CD4-positive, CD25-positive, alpha-beta regulatory T cell (primary cell): ENCODE data around the gene IQUB. TPM values are rescaled to one million over a fixed set of nuclear protein-coding genes. Genes with fewer than 3 reads are reported as not detected.

ENCODE experiments used
- ATAC-seq, 2 donors: fragments of 150-1000 bp; cut with Tn5 transposase; one replicate each; pipeline ENCODE4 v1.10.0; 2021; ENCODE audit warnings: low read depth in 2 of 2, moderate number of reproducible peaks in 2 of 2, moderate library complexity in 1 of 2
- DNase-seq, 3 donors: peaks; one replicate each; pipeline versions ENCODE4 v3.0.0 to v3.0.0-alpha.2; 2012 to 2022; ENCODE audit warnings: mixed read lengths in 1 of 3
- H3K27ac ChIP-seq: one replicate; pipeline ENCODE4 v1.7.0; 2013; ENCODE audit warnings: mild to moderate bottlenecking, low read length; ENCODE audit not compliant: insufficient read depth, poor library complexity, severe bottlenecking
- H3K27me3 ChIP-seq: one replicate; pipeline ENCODE4 v1.7.0; 2013; ENCODE audit warnings: low read length; ENCODE audit not compliant: control insufficient read depth, insufficient read depth
- H3K36me3 ChIP-seq: one replicate; pipeline ENCODE4 v1.7.0; 2013; ENCODE audit warnings: mild to moderate bottlenecking, low read length, moderate library complexity; ENCODE audit not compliant: control insufficient read depth, insufficient read depth
- H3K4me1 ChIP-seq: 2 replicates; pipeline ENCODE4 v1.7.0; 2013; ENCODE audit warnings: mild to moderate bottlenecking, low read length; ENCODE audit not compliant: insufficient read depth, control insufficient read depth, poor library complexity, severe bottlenecking
- H3K4me3 ChIP-seq: one replicate; pipeline ENCODE4 v1.7.0; 2013; ENCODE audit warnings: low read depth, mild to moderate bottlenecking, low read length, moderate library complexity
- H3K9me3 ChIP-seq, 2 experiments: 1 replicate in 1 of 2; 2 replicates in 1 of 2; pipeline ENCODE4 v1.7.0; 2013; ENCODE audit warnings: low read length in 2 of 2, mild to moderate bottlenecking in 1 of 2, moderate library complexity in 1 of 2; ENCODE audit not compliant: control insufficient read depth in 2 of 2
- H3K27ac Mint-ChIP-seq, 3 donors: one replicate each; pipeline ENCODE4 v1.8.0; 2020 to 2022; ENCODE audit warnings: mild to moderate bottlenecking in 3 of 3, mixed read lengths in 3 of 3, moderate library complexity in 2 of 3
- H3K27me3 Mint-ChIP-seq: one replicate; pipeline ENCODE4 v1.8.0; 2022; ENCODE audit warnings: mild to moderate bottlenecking, mixed read lengths
- H3K36me3 Mint-ChIP-seq: one replicate; pipeline ENCODE4 v1.8.0; 2020; ENCODE audit warnings: mixed read lengths
- H3K4me1 Mint-ChIP-seq, 4 donors: one replicate each; pipeline ENCODE4 v1.8.0; 2020 to 2022; ENCODE audit warnings: mixed read lengths in 4 of 4, mild to moderate bottlenecking in 1 of 4
- H3K4me3 Mint-ChIP-seq, 4 donors: one replicate each; pipeline ENCODE4 v1.8.0; 2020 to 2022; ENCODE audit warnings: mild to moderate bottlenecking in 4 of 4, mixed read lengths in 4 of 4, moderate library complexity in 3 of 4
- H3K9me3 Mint-ChIP-seq, 7 donors: one replicate each; pipeline ENCODE4 v1.8.0; 2020 to 2022; ENCODE audit warnings: mixed read lengths in 7 of 7, mild to moderate bottlenecking in 3 of 7, moderate library complexity in 2 of 7
- polyA plus RNA-seq, 4 donors: library from polyadenylated mRNA; unstranded; fragments of 300-500 nt; fragmentation: Illumina TruSeq; gene quantifications; one replicate each; pipeline ENCODE4 v1.2.3, GENCODE V29; 2021
- total RNA-seq: library from RNA; stranded (reverse); gene quantifications from one replicate; pipeline ENCODE4 v1.2.3, GENCODE V29; 2022

IQUB gene
- total and polyA plus RNA-seq, 5 donors from 2014 or later, result 0.15 TPM; not detected in 4

GRCh38 chr7:123571684-123572083, 37.3 kb upstream of the IQUB start:
- H3K36me3 ChIP-seq, result no peaks in the 10 kb centered on the region
- H3K27ac ChIP-seq, result no peak overlapping the region
- no peaks in the 10 kb centered on the region for H3K4me1 Mint-ChIP-seq
- H3K27me3 ChIP-seq, result peaks cover 12% of the 10 kb centered on the region
- no peak overlapping the region for H3K4me3 ChIP-seq
- no peaks in the 10 kb centered on the region for H3K36me3 Mint-ChIP-seq
- ATAC-seq, result no peak
- H3K27me3 Mint-ChIP-seq, result peaks cover 14% of the 10 kb centered on the region
- no peak overlapping the region for H3K4me3 Mint-ChIP-seq
- no peak for DNase-seq
- H3K27ac Mint-ChIP-seq, result no peak overlapping the region
- H3K9me3 ChIP-seq, result no peaks in the 10 kb centered on the region
- peaks cover 0 to 1% (median 0%) of the 10 kb centered on the region in 7 donors for H3K9me3 Mint-ChIP-seq
- H3K4me1 ChIP-seq, result no peaks in the 10 kb centered on the region

- Histone ChIP-seq H3K9me3 (no peaks in the 10 kb centered on the region), H3K36me3 (no peaks in the 10 kb centered on the region), H3K27ac (no peak overlapping the region), H3K4me1 (no peaks in the 10 kb centered on the region), H3K27me3 (peaks cover 8% of the 10 kb centered on the region), H3K4me3 (no peak overlapping the region)
- Mint-ChIP-seq H3K9me3 (peaks cover 0 to 1% (median 0%) of the 10 kb centered on the region in 7 donors), H3K4me1 (no peaks in the 10 kb centered on the region), H3K27ac (no peak overlapping the region), H3K27me3 (peaks cover 12% of the 10 kb centered on the region), H3K4me3 (no peak overlapping the region), H3K36me3 (no peaks in the 10 kb centered on the region)
- DNase-seq, result no peak
- ATAC-seq, result no peak
Observed at GRCh38 chr7:123571187-123571586, 36.8 kb upstream of the IQUB start.

GRCh38 chr7:123570390-123571182, 36.2 kb upstream of the IQUB start:
- H3K36me3 ChIP-seq, result no peaks in the 10 kb centered on the region
- Mint-ChIP-seq H3K4me1 (no peaks in the 10 kb centered on the region), H3K9me3 (peaks cover 0 to 1% (median 0%) of the 10 kb centered on the region in 7 donors), H3K36me3 (no peaks in the 10 kb centered on the region), H3K27me3 (peaks cover 12% of the 10 kb centered on the region), H3K27ac (no peak overlapping the region), H3K4me3 (peak overlapping the region in 1 of 4 donors; percentile 21)
- peaks cover 8% of the 10 kb centered on the region for H3K27me3 ChIP-seq
- H3K9me3 ChIP-seq, result no peaks in the 10 kb centered on the region
- H3K4me1 ChIP-seq, result no peaks in the 10 kb centered on the region
- DNase-seq (no peak), ATAC-seq (no peak)
- H3K4me3 ChIP-seq, result no peak overlapping the region
- H3K27ac ChIP-seq, result no peak overlapping the region

- peak overlapping the region in 2 of 3 donors; percentile 2 to 26 for H3K27ac Mint-ChIP-seq
Observed at GRCh38 chr7:123569352-123570010, 35.1 kb upstream of the IQUB start.

GRCh38 chr7:123562121-123562520, 27.7 kb upstream of the IQUB start:
- Mint-ChIP-seq H3K4me3 (peak overlapping the region in 1 of 4 donors; percentile 61), H3K4me1 (peaks cover 0 to 5% (median 2%) of the 10 kb centered on the region in 4 donors), H3K36me3 (no peaks in the 10 kb centered on the region), H3K27ac (no peak overlapping the region), H3K27me3 (peaks cover 13% of the 10 kb centered on the region), H3K9me3 (no peaks in the 10 kb centered on the region)
- Histone ChIP-seq H3K4me1 (peaks cover 9% of the 10 kb centered on the region), H3K27ac (no peak overlapping the region), H3K9me3 (no peaks in the 10 kb centered on the region), H3K27me3 (peaks cover 2% of the 10 kb centered on the region), H3K36me3 (no peaks in the 10 kb centered on the region), H3K4me3 (no peak overlapping the region)
- DNase-seq (no peak), ATAC-seq (no peak)

More at GRCh38 chr7:123569352-123570010, 35.1 kb upstream of the IQUB start:
- H3K4me3 Mint-ChIP-seq, result no peak overlapping the region
- no peaks in the 10 kb centered on the region for H3K9me3 ChIP-seq
- no peak overlapping the region for H3K4me3 ChIP-seq
- no peaks in the 10 kb centered on the region for H3K36me3 ChIP-seq
- no peak for DNase-seq
- no peaks in the 10 kb centered on the region for H3K4me1 ChIP-seq
- H3K27ac ChIP-seq, result no peak overlapping the region
- H3K27me3 ChIP-seq, result peaks cover 4% of the 10 kb centered on the region
- peaks cover 12% of the 10 kb centered on the region for H3K27me3 Mint-ChIP-seq
- H3K4me1 Mint-ChIP-seq, result no peaks in the 10 kb centered on the region
- ATAC-seq, result no peak
- H3K9me3 Mint-ChIP-seq, result peaks cover 0 to 1% (median 0%) of the 10 kb centered on the region in 7 donors
- no peaks in the 10 kb centered on the region for H3K36me3 Mint-ChIP-seq

GRCh38 chr7:123558289-123558874, 24.0 kb upstream of the IQUB start:
- Histone ChIP-seq H3K27ac (peak overlapping the region; percentile 84), H3K27me3 (peaks cover 2% of the 10 kb centered on the region), H3K4me1 (peaks cover 31% of the 10 kb centered on the region), H3K36me3 (peaks cover 12% of the 10 kb centered on the region), H3K9me3 (no peaks in the 10 kb centered on the region), H3K4me3 (peak overlapping the region; percentile 99)
- Mint-ChIP-seq H3K4me3 (no peak overlapping the region), H3K27me3 (peaks cover 13% of the 10 kb centered on the region), H3K27ac (no peak overlapping the region), H3K9me3 (no peaks in the 10 kb centered on the region), H3K36me3 (peaks cover 5% of the 10 kb centered on the region), H3K4me1 (peaks cover 5 to 9% (median 5%) of the 10 kb centered on the region in 4 donors)
- ATAC-seq (no peak), DNase-seq (no peak)

GRCh38 chr7:123557398-123558288, 23.2 kb upstream of the IQUB start, which contains the start of gene NDUFA5:
Gene NDUFA5, minus strand, starts transcription at chr7:123557818. Its CDS starts 23 bp downstream, at chr7:123557795.
- no peak within 1 kb of the TSS for H3K4me3 Mint-ChIP-seq
- no peaks in the 10 kb centered on the region for H3K9me3 Mint-ChIP-seq
- DNase-seq (peak; percentile 97 to 99 (median 98)), ATAC-seq (peak; percentile 99)
- H3K36me3 Mint-ChIP-seq, result peaks cover 11% of the 10 kb centered on the region
- H3K4me1 Mint-ChIP-seq, result peaks cover 11 to 16% (median 12%) of the 10 kb centered on the region in 4 donors
- peak within 1 kb of the TSS; percentile 84 for H3K27ac ChIP-seq
- H3K27me3 Mint-ChIP-seq, result peaks cover 13% of the 10 kb centered on the region
- peaks cover 2% of the 10 kb centered on the region for H3K27me3 ChIP-seq
- H3K4me3 ChIP-seq, result peak within 1 kb of the TSS; percentile 99
- no peak within 1 kb of the TSS for H3K27ac Mint-ChIP-seq
- H3K9me3 ChIP-seq, result no peaks in the 10 kb centered on the region
- H3K4me1 ChIP-seq, result peaks cover 31% of the 10 kb centered on the region
- H3K36me3 ChIP-seq, result peaks cover 20% of the 10 kb centered on the region
